Islet of Langerhans (tissue), 1 donor: ENCODE data around the gene NUMBL.

Experiments
- FAIRE-seq: peaks from one replicate; lab custom pipeline; 2011; peaks lifted over from hg19 to GRCh38; lab: Jason Lieb, UNC

NUMBL gene

GRCh38 chr19:40716031-40716481, 25.6 kb upstream of the NUMBL start:
- no peak for FAIRE-seq

- FAIRE-seq: no peak
These were observed 24.2 kb upstream of the NUMBL start for GRCh38 chr19:40714441-40715299.

DNA sequence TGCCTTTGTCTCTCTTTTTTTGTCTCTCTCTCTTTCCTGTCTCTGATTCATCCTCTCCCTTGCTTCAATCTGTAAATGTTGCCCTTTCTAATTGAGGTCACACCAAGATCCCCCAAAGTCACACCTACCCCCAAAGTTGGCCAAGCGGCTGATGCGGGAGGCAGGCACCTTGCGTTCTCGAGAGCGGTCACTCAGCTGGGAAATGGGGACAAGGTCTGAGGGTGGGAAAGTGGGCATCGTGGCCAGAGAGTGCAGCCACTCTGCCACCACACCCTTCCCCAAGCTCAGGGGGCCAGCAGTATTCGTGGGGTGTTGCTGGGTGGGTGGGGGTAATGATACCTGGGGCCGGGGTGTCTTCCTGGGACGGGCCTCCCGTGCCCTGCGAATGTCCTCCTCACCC, 23.5 kb upstream of the NUMBL start:
- no peak for FAIRE-seq

DNA sequence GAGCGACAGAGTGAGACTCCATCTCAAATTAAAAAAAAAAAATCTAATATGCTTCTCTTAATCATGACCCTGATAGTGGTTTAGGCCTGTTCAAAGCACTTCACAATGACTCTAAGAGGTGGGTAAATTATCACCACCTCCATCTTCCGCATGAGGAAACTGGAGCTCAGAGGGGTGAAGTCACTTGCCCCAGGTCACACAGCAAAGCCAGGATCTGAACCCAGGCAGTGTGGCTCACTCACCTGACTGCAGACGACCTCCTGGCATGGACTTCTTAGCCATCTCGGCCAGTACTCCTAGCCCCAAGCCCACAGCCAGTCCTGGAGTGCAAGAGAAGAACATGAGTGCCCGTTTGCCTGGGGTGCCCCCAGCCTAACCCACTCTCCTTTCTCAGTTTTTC, 19.4 kb upstream of the NUMBL start:
- no peak for FAIRE-seq

DNA sequence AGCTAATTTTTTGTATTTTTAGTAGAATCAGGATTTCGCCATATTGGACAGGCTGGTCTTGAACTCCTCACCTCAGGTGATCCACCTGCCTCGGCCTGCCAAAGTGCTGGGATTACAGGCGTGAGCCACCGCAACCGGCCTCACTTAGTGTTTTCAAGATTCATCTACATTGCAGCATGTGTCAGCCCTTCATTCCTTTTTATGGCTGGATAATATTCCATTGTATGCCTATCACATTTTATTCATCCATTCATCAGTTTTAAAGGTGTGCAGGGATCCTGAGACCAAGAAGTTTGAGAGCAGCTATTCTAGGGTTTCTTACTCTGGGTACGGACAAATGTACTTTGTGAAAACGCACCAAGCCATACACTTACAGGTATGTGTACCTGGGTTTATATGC, 17.2 kb upstream of the NUMBL start:
- FAIRE-seq: no peak

- no peak for FAIRE-seq
These were observed 15.6 kb upstream of the NUMBL start for GRCh38 chr19:40705950-40706619.

DNA sequence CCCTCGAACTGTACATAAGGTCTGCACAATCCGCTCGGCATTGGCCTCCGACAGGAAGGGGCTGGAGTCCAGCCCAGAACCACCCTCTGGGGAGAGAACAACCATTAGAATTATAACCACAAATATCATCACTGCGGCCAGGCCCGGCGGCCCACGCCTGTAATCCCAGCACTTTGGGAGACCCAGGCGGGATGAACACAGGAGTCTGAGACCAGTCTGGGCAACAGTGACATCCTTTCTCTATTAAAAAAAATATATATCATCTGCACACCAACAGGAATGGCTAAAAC, 14.9 kb upstream of the NUMBL start:
- no peak for FAIRE-seq

DNA sequence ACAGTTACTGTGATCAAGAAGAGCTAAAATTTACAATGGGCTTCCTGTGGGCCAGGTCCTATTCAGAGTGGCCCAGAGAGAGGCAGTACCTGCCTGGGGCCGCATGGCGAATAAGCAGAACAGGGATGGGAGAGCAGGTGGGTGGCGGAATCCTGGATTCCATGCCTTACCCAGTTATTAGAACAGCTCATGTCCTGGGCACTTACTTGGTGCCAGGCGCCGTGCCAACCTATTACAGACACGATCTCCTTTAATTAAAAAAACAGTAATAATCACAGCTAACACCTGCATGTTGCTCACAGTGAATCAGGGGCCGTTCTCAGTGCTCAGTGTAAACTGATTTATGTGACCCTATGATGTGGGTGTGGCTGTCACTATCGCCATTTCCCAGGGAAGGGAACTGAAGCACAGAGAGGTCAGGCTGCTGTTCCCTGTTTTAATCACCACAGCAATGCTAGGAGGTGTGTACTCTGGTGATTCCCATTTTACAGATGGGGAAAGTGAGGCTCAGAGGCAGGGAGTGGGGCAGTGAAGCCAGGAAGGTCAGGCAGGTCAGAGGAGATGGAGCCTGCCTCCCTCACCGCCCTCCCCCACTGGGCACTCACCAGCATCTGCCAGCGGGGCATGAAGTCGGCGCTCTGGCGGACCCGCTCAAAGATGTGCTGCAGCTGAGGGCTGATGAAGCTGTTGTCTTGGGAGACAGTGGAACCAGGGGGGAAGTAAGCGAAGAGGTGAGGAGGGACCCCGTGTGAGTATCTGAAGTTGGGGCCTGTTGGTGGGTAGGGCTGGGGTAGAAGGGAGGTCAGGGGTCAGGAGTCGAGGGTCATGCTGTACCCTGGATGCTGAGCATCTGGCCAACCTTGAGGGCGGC, 14.3 kb upstream of the NUMBL start:
- no peak for FAIRE-seq

- FAIRE-seq: no peak
These were observed 12.7 kb upstream of the NUMBL start for GRCh38 chr19:40703029-40703755.

DNA sequence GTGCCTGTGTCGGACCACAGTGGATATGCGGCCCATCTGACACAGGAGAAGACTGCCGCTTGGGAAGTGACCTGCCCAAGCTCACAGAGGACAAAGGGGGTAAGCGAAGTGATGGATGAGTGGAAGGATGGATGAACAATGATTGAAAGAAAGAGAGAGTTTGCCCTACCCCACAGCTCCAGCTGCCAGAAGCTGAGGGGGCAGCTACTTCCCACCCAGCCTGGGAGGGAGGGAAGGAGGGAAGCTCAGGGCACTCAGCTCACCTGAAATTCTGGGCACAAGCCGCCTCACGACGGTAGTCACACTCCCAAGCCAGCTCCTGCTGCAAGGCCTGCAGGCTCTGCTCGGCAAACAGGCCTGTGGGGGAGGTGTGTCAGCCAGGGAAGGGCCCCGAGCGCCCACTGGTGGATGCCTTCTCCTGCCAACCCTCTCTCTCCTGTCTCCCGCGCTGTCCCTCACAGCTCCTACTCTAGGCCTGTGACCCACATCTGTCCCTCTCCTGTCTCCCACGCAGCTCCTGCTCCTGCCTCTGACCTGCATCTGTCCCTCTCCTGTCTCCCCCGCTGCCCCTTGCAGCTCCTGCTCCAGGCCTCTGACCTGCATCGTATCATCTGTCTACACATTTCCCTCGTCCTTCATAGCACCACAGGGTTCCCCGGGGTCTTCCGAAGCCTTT, 12.0 kb upstream of the NUMBL start:
- FAIRE-seq: no peak

- no peak for FAIRE-seq
These were observed 11.3 kb upstream of the NUMBL start for GRCh38 chr19:40701758-40702157.

- no peak for FAIRE-seq
These were observed 9.6 kb upstream of the NUMBL start for GRCh38 chr19:40700083-40700482.

DNA sequence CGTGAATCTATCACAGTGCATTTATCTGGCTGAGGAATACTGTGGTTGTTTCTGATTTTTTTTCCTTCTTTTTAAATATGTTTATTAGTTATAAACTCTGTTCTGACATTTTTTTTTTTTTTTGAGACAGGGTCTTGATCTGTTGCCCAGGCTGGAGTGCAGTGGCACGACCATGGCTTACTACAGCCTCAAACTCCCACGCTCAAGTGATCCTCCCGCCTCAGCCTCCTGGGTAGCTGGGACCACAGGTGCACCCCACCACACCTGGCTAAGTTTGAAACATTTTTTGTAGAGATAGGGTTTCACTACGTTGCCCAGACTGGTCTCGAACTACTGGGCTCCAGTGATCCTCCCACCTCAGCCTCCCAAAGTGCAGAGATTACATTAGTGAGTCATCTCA, 6.6 kb upstream of the NUMBL start:
- FAIRE-seq: no peak

- no peak for FAIRE-seq
These were observed 5.4 kb upstream of the NUMBL start for GRCh38 chr19:40695881-40696280.

DNA sequence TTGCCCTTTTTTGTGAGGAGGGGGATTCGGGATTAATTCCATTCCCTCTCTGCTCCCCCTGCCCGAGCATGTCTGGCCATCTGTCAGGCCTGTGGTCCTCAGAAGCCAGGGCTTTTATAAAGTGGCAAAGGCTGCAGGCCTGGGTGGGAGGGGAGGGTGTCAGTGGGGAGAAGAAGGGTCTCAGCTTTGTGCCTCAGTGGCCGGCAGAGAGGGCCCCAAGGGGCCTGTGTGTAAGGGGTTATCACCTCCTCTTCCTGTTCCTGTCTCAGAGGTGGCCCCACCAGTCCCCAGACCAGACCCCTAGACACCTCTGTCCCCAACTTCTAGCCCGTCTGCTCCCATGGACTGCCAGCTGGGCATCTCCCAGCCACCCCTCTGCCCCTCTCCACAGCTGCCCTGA, 3.4 kb upstream of the NUMBL start:
- no peak for FAIRE-seq

DNA sequence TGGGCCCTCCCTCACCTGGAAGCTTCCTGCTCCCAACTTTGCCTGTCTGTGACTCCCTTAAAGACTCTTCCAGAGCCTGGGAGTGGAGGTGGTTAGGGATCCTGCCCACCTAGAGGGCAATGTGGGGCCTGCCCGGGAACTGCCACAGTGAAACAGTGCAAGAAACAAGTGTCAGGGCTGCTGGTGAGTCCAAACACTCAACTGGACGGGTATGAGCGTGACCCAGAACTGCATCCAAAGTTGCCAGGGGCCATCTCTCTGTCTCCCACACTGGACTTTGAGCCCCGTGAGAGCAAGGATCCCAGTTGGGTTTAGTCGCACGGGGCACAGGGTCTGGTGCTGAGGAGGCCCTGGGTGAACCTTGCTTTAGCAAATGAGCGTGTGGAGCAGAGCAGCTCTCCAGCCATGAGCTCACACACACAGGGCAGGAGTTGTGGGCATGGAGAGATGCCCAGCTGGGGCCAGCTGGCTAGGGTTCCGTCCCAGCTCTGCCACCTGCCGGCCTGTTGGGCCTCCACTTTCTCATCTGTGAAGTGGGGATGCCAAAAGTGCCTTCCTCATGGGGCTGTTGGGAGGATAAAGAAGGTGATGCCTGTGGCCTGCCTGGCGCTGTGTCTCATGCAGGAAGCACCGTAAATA, 2.8 kb upstream of the NUMBL start:
- FAIRE-seq: no peak

- FAIRE-seq: no peak
These were observed 1.7 kb upstream of the NUMBL start for GRCh38 chr19:40692212-40692551.

DNA sequence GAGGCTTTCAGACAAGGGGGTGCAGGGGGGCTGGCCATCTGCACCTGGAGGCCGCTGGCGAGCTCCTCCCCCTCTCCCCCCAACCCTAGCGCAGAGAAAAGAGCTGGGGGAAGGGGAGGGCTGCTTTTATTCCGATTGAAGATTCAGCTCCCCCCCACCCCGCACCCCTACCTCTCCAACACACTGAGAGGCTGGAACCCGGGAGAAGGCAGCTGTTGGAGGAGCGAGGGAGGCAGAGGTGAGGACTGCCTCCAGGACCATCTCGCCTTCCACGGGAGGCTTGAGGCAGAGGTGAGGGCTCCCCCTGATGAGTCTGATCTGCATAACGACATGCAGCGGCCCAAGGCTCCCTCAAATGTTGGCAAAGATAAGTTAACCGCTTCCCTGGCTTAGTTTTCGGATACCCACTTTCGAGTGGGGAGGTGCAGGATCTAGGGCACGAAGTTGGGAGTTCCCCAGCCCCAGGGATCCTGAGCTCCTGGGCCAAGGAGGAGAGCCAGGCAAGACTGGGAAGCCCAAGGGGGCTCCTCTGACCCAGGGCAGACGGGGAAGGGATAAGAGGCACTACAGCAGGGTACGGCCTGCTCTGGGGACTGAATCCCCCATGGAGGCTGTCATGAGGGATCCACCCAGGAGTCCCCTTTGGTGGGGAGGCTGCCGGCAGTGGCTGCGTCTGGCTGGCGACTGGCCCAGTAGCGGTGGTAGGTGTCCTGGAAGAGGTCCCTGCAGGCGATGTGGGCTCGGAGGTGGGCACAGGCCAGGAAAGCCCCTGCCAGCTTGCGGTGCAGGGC, 1.2 kb upstream of the NUMBL start:
- FAIRE-seq: no peak

- no peak for FAIRE-seq
These were observed 406 bp upstream of the NUMBL start for GRCh38 chr19:40690693-40691420.
